Measurements from ENCODE around the gene PARP6.
"Not testable (repeated sequence)": the region's sequence is repeated elsewhere in the genome, so short reads cannot be mapped to it uniquely, and the experiment has no call there.

Gene PARP6

DNA sequence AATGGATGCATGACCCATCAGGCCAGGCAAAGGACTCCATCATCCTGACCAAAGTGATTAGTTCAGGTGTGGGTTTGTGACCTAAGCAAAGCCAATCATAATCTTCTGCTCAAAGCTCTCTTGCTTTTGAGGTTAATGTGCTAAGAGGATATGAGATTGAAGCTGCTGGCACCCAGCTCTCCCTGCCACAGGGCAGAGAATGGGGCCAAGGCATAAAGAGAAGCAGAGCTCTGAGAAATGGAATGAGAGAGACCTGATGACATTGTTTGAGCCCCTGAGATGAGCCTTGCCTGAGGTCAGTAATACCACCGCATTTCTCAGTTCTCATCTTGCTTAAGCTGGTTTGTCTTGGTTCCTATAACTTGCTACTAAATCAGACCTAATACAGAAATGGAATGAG, 6.4 kb upstream of the PARP6 start:
- DNase-seq, result no peak

DNA sequence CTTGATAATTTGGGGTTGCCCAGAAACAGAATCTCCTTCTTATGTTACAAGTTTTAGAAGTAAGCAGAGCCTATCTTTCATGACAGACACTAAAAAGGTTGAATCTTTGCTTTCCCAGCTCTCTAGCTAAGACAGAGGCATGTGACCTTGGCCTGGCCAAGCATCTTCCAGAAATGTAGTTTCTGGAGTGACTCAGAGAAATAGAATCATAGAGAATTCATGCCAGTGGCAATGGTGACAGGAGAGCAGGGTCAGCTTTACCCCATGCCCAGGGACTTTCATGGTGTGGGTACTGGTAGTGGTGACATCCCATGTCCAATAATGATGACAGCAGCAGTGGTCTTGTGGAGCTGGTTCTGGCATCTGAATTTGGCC, 4.0 kb upstream of the PARP6 start:
- DNase-seq, result no peak

DNA sequence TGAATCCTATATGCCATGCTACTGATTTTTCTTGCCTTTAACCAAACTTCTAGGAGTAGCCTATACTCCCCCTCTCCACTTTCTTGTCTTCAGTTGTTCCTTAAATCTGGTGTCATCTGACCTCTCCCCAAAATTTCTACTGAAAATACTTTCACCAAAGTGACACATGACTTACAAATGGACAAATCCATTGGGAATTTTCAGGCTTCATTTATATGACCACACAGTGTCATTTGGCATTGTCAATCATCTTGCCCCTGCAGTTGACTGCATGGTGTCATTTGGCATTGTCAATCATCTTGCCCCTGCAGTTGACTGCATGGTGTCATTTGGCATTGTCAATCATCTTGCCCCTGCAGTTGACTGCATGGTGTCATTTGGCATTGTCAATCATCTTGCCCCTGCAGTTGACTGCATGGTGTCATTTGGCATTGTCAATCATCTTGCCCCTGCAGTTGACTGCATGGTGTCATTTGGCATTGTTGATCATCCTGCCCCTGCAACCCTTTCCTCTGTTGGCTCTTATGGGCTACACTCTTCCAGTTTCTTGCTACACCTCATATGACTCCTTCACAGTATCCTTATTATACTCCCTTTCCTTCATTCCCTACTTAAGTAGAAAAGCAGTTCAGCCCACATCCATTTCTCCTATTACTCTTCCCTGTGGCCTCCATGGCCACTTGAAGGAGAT, 3.4 kb upstream of the PARP6 start:
- DNase-seq, result not testable (repeated sequence)

DNA sequence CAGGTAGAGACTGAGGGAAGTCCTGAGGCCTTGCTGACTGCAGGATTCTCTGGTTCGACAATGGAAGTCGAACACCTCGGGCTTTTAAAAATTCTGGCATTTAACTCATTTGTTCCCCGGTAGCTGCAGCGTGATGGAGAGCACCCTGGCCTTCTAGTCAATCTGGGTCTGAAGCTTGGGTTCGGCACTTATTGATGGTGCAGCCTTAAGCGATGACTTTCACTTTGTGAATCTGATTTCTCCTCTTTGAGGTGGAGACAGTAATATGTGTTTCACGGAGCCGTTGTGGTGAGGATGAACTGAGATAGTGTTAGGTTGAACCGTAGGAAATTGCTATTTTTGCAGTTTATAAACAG, 621 bp upstream of the PARP6 start:
- no peak for DNase-seq

DNA sequence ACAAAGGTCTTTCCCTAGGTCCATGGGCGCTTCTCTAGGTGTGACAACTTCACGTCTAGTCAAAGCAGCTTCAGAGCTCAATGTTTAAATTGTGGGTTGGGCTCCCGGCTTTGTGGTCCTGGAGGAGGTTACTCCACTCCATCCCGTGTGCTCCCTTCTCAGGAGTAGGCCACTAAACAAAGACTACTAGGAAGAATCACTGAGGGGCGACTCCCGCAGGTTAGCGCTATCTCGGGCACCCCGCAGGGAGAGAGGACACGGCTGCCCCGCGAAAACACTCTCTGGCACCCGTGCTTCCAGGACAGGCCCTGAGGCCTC, 500 bp downstream of the PARP6 start:
- DNase-seq, result no peak

DNA sequence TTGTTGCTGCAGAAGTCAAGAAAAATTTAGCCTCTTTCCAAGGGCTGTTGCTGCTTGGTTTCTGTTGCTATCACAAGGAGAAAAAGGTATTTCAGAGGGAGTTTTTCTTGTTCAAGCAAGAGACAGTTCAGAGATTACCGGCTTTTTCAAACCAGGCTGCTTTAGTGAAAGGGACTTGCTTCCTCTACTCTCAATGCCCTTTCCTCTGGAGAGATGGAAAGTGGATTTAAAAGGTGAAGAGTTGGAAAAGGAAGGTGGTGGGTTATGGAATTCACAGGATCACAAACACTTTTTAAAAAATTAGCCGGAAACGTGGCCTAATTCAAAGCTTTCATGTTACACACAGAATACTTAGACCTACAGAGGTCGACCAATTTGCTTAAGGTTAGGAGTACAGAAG, 1.1 kb downstream of the PARP6 start:
- no peak for DNase-seq

DNA sequence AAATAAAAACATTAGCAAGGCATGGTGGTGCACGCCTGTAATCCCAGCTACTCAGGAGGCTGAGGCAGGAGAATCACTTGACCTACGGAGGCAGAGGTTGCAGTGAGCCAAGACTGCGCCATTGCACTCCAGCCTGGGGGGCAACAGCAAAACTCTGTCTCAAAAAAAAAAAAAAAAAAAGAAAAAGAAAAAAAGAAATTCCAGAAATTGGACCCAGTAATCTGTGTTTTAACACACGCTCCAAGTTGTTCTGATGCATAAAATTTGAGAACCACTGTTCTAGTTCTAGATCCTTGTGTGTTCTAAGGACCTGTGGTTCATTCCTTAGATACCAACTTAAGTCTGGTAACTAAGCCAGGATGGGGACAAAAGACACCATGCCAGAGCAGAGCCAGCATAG, 2.6 kb downstream of the PARP6 start:
- no peak for DNase-seq

DNA sequence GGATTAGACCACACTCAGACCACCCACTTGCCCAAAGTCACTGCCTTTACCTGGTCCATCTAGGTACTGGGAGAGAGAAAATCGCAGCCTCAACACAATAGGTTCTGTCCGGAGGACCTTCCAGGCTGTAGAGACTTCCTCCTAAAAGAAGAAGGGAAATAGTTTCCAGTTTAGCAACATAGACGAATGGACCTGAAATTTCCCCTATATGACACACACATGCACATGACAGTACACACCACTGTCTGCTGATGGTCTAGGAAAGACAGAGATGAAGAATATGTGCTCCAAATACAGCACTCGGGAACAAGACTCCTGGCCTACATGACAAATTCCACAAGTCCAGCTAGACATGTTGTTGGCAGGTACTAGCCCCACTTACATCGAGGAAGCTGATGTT, 7.3 kb downstream of the PARP6 start:
- DNase-seq, result no peak

DNA sequence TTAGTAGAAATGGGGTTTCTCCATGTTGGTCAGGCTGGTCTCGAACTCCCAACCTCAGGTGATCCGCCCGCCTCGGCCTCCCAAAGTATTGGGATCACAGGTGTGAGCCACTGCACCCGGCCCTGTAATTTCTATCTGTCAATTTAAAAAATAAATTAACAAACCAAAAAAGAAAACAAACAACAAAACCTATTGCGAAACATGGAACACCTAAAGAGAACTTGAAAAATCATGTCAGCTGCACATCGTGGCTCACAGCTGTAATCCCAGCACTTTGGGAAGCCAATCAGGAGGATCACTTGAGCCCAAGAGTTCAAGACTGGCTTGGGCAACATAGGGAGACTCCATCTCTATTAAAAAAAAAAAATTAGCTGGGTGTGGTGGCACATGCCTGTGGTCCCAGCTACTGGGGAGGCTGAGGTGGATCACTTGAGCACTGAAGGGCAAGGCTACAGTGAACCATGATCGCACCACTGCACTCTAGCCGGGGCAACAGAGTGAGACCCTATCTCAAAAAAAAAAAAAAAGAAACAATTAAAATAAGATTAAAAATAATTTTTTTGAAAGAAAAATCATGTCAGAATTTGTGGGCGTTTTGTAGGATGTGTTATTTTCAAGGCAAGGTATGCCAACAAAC, 19.6 kb downstream of the PARP6 start:
- no peak for DNase-seq

DNA sequence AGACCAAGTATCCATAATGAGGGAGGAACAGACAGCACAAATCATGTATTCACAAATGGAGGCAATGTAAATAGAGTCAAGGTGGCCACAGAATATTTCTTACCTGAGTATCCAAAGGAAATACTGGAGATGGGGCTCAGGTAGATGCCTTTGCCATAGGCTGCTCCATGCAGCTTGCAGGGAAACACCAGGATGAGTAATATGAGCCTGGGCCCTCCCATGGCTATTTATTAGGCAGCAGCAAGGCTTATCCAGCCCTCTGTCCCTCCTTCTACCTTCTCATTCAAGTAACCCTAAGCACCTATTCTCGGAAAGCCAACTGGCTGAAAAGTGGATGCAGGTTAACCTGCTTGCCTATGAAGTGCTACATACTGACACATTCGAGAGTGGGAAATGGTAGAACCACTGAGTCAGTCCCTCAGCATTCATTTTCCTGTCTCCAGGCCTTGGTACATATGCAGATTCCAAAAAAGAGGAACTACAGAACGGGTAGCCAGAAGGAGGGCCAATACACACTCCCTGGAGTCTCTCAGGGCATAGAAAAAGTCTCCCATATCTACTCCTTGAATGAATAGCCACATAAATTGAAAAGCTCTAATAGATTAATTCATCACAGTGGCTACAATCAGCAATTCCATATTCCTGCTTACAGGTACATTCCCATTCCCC, 23.1 kb downstream of the PARP6 start:
- DNase-seq, result no peak

DNA sequence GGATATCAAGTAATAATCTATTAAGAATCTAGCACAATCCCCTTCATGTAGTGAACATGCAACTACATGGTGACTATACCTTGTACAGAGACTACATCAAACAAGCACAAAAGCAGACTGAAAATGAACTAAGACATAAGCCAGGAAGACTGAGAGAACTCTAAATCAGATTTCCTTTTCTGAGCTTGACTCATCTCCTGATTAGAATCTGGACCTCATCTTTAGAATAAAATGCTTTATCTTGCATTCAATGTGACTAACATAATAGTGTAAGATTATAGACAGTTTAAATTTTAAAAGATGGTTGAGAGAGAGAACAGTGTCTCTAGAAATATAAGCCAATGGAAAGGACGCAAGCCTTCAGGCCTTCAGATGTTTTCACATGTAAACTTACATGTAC, 23.8 kb downstream of the PARP6 start:
- DNase-seq, result no peak

DNA sequence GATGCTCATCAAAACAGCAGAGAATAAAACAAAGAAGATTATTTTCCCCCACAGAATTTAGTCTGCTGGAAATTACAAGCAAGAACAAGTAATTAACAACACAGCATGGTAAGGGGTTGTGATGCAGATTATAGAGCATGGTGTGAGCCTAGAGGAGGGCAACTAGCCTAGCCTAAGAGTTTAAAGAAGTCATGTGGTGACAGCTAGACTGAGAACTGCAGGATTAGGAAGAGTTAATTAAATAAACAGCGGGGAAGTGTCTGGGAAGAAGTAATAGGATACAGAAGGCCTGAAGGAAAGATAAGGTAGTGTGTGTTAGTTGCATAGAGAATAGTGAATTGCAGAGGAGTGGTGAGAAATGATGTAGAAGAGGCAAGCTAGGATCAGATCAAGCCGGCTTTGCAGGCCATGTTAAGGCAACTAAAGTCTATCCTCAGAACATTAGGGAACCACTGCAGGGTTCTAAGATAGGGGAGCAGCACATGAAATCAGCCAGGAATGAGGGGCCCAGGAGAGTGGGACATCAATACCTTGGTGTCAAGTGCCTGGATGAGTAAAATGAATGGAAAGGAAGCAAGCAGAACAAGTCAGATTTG, 29.5 kb downstream of the PARP6 start:
- DNase-seq, result no peak

DNA sequence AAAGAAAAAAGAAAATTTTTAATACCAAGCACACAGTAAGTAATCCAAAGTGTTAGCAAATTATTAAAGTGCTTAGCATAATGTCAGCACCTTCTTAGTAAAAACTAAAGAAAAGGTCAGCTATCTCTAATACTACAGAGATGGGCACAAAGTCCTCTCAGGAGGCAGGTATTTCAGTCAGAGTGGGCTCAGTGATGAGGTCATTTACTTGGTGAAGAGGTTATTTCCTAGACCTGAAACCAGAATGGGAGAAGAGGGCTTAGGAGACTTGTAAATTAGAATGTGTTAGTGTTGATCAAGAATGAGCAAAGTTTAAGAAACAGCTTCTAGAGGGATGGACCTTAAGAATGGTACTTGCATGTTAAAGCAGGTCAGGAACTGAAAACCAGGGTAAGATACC, 32.7 kb downstream of the PARP6 start:
- no peak for DNase-seq

DNA sequence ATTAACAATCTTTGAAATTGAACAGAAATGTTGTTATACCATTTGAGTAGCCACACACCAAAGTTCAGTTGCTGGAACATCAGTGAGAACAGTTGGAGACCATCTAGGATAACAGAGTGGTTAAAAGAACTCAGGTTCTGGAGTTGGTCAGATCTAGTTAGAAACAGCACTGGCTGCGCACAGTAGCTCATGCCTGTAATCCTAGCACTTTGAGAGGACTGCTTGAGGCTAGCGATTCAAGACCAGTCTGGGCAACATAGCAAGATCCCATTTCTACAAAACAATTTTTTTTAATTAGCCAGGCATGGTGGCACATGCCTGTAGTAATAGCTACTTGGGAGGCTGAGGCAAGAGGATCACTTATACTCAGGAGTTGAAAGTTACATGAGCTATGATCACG, 33.8 kb downstream of the PARP6 start:
- no peak for DNase-seq

DNA sequence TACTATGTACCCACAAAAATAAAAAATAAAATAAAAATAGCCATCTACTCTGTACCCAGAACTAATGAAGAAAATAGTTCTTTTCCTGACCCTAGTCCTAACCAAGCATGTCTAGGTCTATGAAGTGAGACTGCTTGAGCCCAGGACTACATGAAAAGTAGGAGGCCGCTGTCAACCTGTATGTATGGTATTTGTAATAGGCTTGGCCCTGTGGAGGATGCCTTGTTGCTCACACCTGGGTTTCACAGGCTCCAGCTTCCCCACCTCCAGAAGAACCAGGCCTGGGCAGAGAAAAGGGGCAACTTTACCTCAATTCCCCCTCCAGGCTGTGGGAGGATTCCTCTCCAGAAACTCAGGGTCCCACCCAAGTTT, 34.5 kb downstream of the PARP6 start:
- no peak for DNase-seq

DNA sequence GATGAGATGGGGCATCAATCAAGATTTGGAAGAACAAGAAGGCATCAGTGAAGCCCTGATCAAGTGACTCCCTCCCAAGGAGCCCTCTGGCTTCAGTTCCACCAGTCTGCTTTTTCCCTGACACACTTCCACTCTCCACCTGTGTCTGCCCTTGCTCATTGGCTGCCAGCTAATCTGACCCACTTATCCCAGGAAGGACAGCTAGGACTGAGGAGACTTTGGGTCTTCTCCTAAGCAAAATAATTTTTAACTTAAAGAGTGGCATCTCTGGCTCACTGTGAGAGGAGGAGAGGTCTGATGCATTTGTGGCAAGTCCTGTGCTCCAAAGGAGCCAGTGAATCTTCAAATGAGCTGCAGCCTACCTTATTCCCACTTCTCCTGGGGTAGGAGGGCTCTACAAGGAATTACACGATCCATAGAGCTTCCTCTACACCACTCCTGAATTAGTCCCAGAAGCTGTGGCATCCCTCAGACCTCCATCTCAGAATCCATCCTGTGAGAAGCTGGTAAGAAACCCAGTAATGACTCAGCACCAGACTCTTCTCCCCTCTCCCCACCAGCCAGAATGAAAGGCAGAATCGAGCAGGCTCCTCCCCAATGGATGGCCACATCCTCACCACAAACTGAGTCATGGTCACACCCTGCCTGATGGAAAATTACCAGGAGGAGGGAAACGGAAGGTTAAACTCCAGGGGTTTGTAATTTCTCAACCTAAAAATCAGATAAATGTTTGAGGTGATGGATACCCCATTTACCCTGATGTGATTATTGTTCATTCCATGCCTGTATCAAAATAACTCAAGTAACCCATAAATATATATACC, 35.1 kb downstream of the PARP6 start:
- DNase-seq, result peak; percentile 41 to 64

DNA sequence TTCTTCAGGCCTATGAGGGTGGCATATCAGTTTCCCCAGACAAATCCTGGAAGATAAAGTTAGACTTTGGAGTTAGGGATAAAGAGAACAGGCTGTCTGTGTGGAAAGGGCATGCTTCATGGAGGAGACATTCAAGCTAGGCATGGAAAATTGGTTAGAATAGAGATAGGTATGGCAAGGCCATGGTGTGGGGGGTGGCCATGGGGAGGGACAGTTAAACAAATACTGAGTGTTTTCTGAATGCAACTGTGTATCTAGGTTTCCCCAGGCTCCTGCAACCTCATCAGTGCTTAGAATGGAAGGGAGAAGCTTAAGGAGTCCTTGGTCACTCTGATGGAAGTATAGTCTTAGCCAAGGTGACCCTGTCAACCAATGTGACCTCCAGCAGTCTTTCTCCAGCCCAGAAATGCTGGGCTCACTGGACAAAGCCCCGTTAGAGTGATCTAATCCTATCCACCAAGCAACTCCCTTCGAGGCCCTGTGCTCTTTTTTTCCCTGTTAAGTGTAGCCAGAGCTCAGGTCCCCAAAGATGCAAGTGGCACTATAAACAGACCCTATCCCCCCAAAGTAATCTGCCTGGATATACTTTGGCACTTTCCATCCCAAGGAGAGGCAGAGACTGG, 35.9 kb downstream of the PARP6 start:
- DNase-seq, result no peak

DNA sequence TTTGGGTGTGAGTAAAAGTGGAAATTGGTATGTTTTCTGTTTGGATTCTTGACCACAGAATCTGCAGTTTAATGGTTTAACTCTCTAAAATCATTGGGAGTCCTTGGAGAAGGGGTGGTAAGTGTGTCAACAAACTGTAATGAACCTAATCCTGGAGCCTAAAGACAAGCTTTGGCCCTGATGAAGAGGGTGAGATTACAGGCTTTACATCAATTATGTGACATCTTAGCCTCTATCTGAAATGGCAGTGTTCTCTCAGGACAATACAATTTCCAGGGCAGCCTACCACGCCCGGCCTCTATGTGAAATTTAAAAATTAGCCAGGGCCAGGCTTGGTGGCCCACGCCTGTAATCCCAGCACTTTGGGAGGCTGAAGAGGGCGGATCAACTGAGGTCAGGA, 37.1 kb downstream of the PARP6 start:
- no peak for DNase-seq

DNA sequence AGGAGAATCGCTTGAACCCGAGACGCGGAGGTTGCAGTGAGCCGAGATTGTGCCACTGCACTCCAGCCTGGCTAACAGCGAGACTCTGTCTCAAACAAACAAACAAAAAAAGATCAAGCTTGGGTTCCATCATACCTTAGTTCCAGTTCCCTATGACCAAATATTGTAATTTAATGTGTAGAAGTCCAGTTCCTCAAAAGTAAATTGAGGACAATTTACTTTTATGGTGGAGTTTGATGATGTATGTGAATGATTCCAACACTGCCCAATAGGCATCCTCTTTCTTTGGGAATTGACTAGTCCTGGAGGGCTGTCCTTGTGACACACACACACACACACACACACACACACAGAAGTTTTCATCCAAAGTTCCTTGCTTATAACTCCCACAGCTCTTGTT, 38.6 kb downstream of the PARP6 start:
- no peak for DNase-seq

DNA sequence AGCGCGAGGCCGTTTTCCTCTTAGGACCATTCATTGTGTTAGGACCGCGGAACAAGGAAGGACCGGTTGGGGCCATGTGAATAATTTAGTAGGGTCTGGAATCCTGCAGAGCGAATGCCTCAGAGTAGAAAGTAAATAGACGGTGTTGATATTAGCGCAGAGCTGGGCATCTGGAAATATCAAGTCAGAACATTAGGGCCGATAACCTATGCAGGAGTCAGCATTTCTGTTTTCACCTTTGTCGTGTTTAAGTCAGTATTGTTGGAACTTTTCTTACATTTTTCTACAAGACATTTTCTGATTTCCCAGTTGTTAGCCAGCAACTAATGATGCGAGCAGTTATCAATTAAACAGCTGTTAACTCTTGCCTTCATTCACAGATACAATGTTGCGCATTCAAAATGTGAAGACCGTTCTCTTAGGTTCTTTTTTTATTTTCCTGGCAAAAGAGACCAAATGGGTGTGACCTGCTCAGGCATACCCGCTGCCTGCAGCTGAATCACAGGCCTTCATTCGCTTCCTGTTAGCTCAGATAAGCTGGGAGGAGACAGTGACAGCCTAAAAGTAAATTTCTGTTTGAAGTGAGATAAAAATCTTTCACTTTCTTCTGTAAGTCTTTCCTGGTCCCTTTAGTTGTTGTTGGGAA, 40.4 kb downstream of the PARP6 start:
- DNase-seq, result peak; percentile 57 to 75

DNA sequence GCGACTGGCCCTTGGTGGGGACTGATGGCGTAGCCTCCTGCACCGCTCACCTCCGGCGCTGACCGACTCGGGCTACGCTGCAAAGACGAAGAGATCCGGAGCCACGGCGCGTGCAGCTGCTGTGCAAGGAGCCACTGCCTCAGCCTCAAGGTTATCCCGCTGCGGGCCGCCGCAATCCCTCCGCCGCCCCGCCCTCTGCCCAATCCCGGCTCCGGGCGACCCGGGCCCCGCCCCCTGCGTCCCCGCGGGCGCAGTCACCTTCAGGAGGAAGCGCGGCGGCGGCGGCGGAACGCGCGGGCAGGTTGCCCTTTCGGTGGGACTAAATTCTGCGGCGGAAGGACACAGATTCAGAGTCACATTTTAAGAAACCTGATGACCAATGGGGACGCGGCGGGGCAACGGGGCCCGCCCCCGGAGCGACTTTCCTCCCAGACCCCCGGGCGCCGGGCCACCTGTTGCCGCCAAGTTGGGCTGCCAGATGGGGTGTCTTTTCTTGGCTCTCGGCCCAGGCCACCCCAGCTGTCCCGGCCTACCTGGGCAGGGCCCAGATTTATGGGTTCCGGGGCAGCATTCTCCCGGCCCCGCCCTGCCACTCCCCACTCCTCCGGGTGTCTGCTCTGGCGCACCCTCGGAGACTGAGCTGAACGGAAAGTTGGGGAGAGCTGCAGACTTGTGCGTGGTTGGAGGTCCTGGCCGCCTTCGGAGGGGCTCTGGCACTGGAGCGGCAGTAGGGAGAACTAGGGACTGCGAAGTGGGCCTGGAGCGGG, 41.1 kb downstream of the PARP6 start, which contains the start of gene PKM:
Gene PKM, minus strand, starts transcription at position 125 of the 767 bp plus-strand sequence. CDS start 12,093 bp downstream, outside the sequence.
- peak; percentile 90 to 95 for DNase-seq
